Caki2 (cell line): Measurements from ENCODE around the gene ARHGDIA. TPM values are rescaled to one million over a fixed set of nuclear protein-coding genes. Genes with fewer than 3 reads are reported as not detected.

ENCODE experiments used
- DNase-seq: peaks from one replicate; pipeline ENCODE4 v3.0.0-alpha.2; 2015; ENCODE audit warnings: low read depth
- in situ Hi-C: cut with HindIII; loops from 2 replicates; pipeline ENCODE4 v1.10.0; 2016; ENCODE audit warnings: low sequenced_read_pairs, low pct_unique_long_range_greater_than_20kb, mixed read lengths
- total RNA-seq: library from RNA; depleted of rRNA; stranded (reverse); fragments of >200 nt; shearing (Covaris generic); gene quantifications from 2 replicates; pipeline ENCODE4 v1.2.3, GENCODE V29; 2014; ENCODE audit warnings: low replicate concordance

Gene ARHGDIA
- total RNA-seq, 1 experiment from 2014 or later: 146 TPM

GRCh38 chr17:81895400-81895799 is 24.3 kb upstream of the ARHGDIA start:
- DNase-seq: no peak

DNA sequence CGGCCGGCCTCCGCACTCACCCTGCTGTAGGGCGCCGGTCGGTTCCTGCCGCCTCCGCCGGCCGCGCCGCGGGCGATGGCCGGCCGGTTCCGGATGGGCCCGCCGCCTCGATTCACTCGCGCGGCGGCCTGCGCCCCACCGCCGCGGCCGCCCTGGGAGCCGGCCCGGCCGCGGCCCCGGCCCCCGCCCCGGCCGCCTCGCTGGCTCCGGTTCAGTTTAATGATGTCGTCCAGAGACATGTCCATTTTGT is 20.1 kb upstream of the ARHGDIA start:
- no peak for DNase-seq
- in situ Hi-C loops: no loop called here

More at GRCh38 chr17:81895400-81895799, 24.3 kb upstream of the ARHGDIA start:
- in situ Hi-C loops: no loop called here

- DNase-seq: no peak
- in situ Hi-C loops: no loop called here
Measured at GRCh38 chr17:81890447-81891302, 19.5 kb upstream of the ARHGDIA start.

- DNase-seq: no peak
- in situ Hi-C loops: no loop called here
Measured at GRCh38 chr17:81889602-81890001, 18.5 kb upstream of the ARHGDIA start.

DNA sequence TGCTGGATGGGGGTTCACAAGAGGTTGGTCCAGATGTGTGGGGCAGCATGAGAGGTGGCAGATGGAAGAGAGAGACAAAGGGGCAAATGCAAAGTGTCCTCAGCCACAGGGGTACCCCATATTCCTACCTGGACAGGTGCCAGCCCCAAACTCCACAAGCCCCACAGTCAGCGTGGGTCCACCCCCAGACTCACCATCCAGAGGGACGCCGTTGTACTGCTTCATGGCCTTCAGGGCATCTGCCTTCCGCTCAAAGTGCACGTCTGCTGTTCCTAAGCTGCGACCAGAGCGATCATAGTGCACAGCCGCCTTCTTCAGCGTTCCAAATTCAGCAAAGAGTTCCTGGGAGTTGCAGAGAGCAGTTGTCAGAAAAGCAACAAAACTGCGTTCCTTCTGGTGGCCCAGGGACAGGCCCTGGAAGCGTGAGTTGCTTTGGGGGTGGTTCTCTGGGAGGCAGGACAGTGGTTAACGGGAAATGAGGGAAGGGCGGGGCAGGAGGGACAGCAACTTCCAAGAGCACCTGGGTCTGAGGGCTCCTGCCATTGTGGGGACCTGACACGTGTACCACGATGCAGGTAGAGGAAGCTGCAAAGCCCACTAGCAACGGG is 18.0 kb upstream of the ARHGDIA start:
- DNase-seq: no peak
- in situ Hi-C loops: no loop called here

GRCh38 chr17:81888105-81888987 is 17.2 kb upstream of the ARHGDIA start:
- DNase-seq: no peak
- in situ Hi-C loops: no loop called here

GRCh38 chr17:81885869-81886548 is 14.9 kb upstream of the ARHGDIA start:
- in situ Hi-C loops: no loop called here

DNA sequence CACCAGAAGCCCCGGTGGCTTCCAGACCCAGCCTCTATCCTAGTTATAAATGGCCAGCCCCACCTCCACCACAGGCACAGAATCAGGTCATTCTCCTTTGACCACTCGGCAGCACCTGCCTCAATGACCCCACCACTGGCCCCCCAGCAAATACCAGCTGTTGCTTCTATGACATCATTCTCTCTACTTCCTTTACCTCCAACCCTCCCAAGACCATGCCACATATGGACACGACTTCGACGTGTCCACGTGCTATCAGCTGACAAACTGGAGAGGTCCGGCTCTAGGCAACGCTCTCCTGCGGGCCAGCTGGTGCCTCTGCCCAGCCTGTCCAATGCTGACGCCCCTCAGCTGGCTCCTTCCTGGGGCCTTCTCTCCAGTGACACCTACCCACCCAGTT is 14.3 kb upstream of the ARHGDIA start:
- DNase-seq: no peak
- in situ Hi-C loops: no loop called here

More at GRCh38 chr17:81885869-81886548, 14.9 kb upstream of the ARHGDIA start:
- peak; percentile 93 for DNase-seq

- no peak for DNase-seq
- in situ Hi-C loops: no loop called here
Measured at GRCh38 chr17:81884968-81885367, 13.8 kb upstream of the ARHGDIA start.

DNA sequence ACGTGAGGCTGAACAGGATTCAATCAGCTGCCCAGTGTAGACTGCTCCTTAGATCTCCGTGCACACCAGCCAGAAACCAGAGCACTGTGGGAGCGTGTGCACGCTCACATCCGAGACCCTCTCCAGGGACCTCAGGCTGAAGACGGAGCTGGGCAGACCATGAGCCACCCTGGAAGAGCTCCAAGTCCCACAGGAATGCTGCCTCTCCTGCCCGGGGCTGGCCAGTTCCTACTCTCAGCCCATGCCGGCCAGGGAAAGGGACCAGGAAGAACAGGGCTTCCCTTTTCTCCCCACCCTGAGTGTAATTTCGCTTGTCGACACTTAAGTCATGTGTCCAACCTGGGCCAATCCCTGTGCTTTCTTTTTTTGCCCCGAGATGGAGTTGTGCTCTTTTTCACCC is 13.4 kb upstream of the ARHGDIA start:
- DNase-seq: no peak
- in situ Hi-C loops: no loop called here

GRCh38 chr17:81879121-81879520 is 8.0 kb upstream of the ARHGDIA start:
- in situ Hi-C loops: no loop called here
- no peak for DNase-seq

- in situ Hi-C loops: no loop called here
- no peak for DNase-seq
Measured at GRCh38 chr17:81878294-81878693, 7.2 kb upstream of the ARHGDIA start.

DNA sequence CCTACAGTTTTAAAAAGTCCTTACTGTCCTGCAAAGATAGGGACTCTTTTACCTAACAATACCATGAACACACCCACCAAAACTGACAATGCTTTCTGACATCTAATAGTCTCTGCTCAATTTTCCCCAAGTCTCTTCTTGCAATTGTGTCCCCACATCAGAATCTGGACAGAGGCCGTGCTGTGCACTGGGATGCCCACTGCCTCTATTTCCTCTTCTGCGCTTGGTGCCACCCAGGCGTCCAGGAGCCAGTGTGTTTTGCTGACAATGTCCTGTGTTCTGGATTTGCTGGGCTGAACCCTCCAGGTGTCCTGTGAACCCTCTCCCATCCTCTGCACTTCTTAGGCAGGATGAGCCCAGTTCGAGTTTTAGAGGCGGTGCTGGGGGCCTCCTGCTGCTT is 6.4 kb upstream of the ARHGDIA start:
- no peak for DNase-seq
- in situ Hi-C loops: no loop called here

DNA sequence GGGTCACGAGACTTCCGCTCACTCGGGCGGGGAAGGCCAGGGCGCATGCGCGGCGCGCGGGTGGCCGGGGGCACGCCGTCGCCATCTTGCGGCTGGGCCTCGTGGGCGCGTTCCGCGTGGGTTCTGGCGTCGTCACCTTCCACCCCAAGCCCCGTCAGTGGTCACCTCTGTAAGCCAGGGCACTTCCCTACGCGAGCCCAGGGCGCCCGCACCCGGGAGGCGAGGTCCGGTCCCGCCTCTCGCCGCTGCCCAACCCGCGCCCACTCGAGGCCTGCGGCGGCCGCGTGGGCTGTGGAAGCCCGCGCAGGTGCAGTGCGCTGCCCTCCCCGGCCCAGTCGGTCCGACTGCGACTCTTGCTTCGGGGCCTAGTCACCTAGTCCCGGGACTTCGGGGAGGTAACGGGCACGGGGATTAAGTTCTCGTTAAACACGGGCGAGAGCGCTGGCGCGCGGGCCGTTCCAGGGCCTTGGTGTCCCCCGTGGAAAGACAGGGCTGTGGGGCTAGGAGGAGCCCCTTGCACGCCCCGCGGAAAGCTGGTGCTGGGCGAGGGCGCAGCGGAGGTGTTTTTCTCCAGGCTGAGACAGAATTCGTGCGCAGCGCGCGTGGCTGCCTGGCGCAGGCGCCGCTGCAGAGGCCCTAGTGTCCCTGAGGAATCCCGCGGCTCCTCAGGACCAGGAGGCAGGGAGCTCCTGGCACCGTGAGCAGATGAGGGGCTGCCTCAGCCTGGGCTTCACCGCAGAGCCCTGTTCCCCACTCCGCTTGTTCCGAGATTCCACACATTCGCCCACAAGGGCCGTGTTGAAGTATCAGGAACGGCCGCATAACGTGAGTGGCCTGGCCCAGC is 472 bp upstream of the ARHGDIA start:
- in situ Hi-C loops: no loop called here
- peak; percentile 80 for DNase-seq

DNA sequence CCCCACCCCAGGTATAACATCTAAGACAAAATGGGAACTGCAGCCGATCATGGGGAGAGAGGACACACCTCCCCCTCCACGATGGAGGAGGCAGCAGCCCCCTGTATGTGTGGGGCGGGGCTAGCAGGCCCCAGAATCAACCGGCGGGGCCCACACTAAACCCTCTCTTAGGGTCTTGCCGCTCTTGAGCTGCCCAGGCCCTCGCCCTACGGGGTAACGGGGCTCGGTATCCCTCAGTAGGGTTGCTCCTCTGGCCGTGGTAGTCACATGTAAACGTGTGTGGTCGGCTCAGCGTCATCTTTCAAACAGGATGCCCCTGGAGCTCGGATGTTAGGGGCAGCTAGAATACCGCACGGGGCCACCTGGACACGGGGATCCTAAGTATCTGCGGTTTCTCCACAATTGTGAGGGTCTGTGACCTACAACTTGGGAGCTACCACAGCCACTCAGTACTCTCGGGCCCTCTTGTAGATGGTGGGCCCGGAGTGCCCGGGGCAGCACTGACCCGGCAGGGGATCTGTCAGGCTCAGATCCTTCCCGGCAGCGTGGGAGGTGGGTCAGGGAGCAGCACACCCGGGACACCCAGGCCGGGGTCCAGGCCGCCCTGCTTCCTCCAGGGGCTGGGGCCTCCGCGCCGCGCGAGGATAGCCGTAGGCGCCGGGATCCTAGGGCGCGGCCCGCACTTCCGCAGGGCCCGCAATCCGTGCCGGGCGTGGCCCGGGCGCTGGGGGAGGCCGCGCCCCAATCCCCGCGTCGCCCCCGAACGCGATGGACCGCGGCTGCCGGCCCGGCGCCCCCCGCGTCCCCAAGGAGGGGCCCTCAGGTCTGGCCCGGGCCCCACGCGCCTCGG is 781 bp downstream of the ARHGDIA start:
- in situ Hi-C loops: no loop called here
- peak; percentile 56 for DNase-seq

- in situ Hi-C loops: no loop called here
- peak; percentile 58 for DNase-seq
Measured at GRCh38 chr17:81869221-81870130, 1.7 kb downstream of the ARHGDIA start.
